Fibroblast of lung (primary cell): ENCODE data around the gene SYCE1L. TPM values are rescaled to one million over a fixed set of nuclear protein-coding genes. Genes with fewer than 3 reads are reported as not detected.

ENCODE experiments used
- DNase-seq, 2 donors: peaks; one replicate each; pipeline versions ENCODE4 v3.0.0 to v3.0.0-alpha.2; 2010; ENCODE audit warnings: low read depth in 2 of 2
- H2AFZ ChIP-seq: 2 replicates; pipeline ENCODE4 v1.5.1; 2012; ENCODE audit warnings: low read length, control low read depth, inconsistent platforms
- H3K27ac ChIP-seq: 2 replicates; pipeline ENCODE4 v1.5.1; 2011; ENCODE audit warnings: low read length, control low read depth; ENCODE audit not compliant: insufficient read depth
- H3K27me3 ChIP-seq: 2 replicates; pipeline ENCODE4 v1.5.1; 2011; ENCODE audit warnings: mild to moderate bottlenecking, low read length; ENCODE audit not compliant: control insufficient read depth, insufficient read depth
- H3K36me3 ChIP-seq: 2 replicates; pipeline ENCODE4 v1.5.1; 2011; ENCODE audit warnings: low read length; ENCODE audit not compliant: control insufficient read depth, insufficient read depth
- H3K4me1 ChIP-seq: 2 replicates; pipeline ENCODE4 v1.5.1; 2011; ENCODE audit warnings: low read length; ENCODE audit not compliant: control insufficient read depth, insufficient read depth; ENCODE audit errors: extremely low read depth
- H3K4me2 ChIP-seq: 2 replicates; pipeline ENCODE4 v1.5.1; 2011; ENCODE audit warnings: low read length, control low read depth; ENCODE audit not compliant: insufficient read depth; ENCODE audit errors: extremely low read depth
- H3K4me3 ChIP-seq, 4 experiments: fragments of 200-600 bp in 1 of 4; sonication (generic) in 1 of 4; replicated peaks in 1 of 4; 2 replicates each; pipeline ENCODE4 v1.5.1; 2011 to 2016; ENCODE audit warnings: low read length in 4 of 4, low read depth in 3 of 4, mild to moderate bottlenecking in 3 of 4, control low read depth in 2 of 4, inconsistent platforms in 1 of 4, mixed read lengths in 1 of 4; ENCODE audit not compliant: insufficient read depth in 1 of 4; ENCODE audit errors: control extremely low read depth in 1 of 4
- H3K79me2 ChIP-seq: 2 replicates; pipeline ENCODE4 v1.5.1; 2012; ENCODE audit warnings: mild to moderate bottlenecking, low read length, inconsistent platforms; ENCODE audit not compliant: control insufficient read depth, insufficient read depth
- H3K9ac ChIP-seq: 2 replicates; pipeline ENCODE4 v1.5.1; 2011; ENCODE audit warnings: mild to moderate bottlenecking, low read length, control low read depth; ENCODE audit not compliant: insufficient read depth
- H3K9me3 ChIP-seq: 2 replicates; pipeline ENCODE4 v1.5.1; 2012; ENCODE audit warnings: low read depth, low read length; ENCODE audit not compliant: control insufficient read depth, insufficient read depth
- H4K20me1 ChIP-seq: 2 replicates; pipeline ENCODE4 v1.5.1; 2011; ENCODE audit warnings: low read length; ENCODE audit not compliant: control insufficient read depth, insufficient read depth; ENCODE audit errors: extremely low read depth
- EZH2 ChIP-seq: IDR thresholded peaks from 2 replicates; pipeline ENCODE4 v1.5.1; 2012; ENCODE audit warnings: low read length, control low read depth, mild to moderate bottlenecking; ENCODE audit errors: missing control alignments
- polyA plus RNA-seq, 2 donors: library from polyadenylated mRNA; depleted of rRNA in 1 of 2; stranded (reverse) in 1 of 2; unstranded in 1 of 2; fragments of >200 nt; gene quantifications; 2 replicates each; pipeline ENCODE4 v1.2.1, GENCODE V29; 2011 to 2012; ENCODE audit warnings: missing spikeins in 1 of 2
- total RNA-seq: library from RNA; depleted of rRNA; stranded (reverse); fragments of >200 nt; gene quantifications from 2 replicates; pipeline ENCODE4 v1.2.1, GENCODE V29; 2014
- TF ChIP-seq, protein P1 (sequence below), 2 donors: IDR thresholded peaks in 1 of 2; conservative IDR thresholded peaks in 1 of 2; 1 replicate in 1 of 2; 2 replicates in 1 of 2; pipeline ENCODE4 v1.5.1; 2011 to 2012; ENCODE audit warnings: low read length in 2 of 2, control low read depth in 1 of 2, inconsistent platforms in 1 of 2, low read depth in 1 of 2, mild to moderate bottlenecking in 1 of 2

Gene SYCE1L
- total and polyA plus RNA-seq, 2 donors (not counting 1 experiment from before 2014, with no cell fraction given) = 0.33 TPM; not detected in 1

GRCh38 chr16:77208382-77208781 lies 9.2 kb downstream of the SYCE1L start:
- TF ChIP-seq EZH2 = no peak
- TF ChIP-seq, protein P1, sequence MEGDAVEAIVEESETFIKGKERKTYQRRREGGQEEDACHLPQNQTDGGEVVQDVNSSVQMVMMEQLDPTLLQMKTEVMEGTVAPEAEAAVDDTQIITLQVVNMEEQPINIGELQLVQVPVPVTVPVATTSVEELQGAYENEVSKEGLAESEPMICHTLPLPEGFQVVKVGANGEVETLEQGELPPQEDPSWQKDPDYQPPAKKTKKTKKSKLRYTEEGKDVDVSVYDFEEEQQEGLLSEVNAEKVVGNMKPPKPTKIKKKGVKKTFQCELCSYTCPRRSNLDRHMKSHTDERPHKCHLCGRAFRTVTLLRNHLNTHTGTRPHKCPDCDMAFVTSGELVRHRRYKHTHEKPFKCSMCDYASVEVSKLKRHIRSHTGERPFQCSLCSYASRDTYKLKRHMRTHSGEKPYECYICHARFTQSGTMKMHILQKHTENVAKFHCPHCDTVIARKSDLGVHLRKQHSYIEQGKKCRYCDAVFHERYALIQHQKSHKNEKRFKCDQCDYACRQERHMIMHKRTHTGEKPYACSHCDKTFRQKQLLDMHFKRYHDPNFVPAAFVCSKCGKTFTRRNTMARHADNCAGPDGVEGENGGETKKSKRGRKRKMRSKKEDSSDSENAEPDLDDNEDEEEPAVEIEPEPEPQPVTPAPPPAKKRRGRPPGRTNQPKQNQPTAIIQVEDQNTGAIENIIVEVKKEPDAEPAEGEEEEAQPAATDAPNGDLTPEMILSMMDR (conservative IDR thresholded peaks at IDR 0.05 in 1 of 2, IDR thresholded peaks at IDR 0.05 in 1 of 2; ENCODE audit: low read depth in 1 of 2, low read length in 2 of 2) = no peak
- Histone ChIP-seq H3K9ac (no peak overlapping the region), H3K9me3 (no peaks in the 10 kb centered on the region), H2AFZ (no peak overlapping the region), H3K27me3 (no peaks in the 10 kb centered on the region), H3K36me3 (no peaks in the 10 kb centered on the region), H3K4me3 (no peak overlapping the region), H3K27ac (no peak overlapping the region), H3K79me2 (no peaks in the 10 kb centered on the region), H3K4me2 (no peak overlapping the region), H3K4me1 (peaks cover 4% of the 10 kb centered on the region), H4K20me1 (no peaks in the 10 kb centered on the region)
- DNase-seq = no peak

DNA sequence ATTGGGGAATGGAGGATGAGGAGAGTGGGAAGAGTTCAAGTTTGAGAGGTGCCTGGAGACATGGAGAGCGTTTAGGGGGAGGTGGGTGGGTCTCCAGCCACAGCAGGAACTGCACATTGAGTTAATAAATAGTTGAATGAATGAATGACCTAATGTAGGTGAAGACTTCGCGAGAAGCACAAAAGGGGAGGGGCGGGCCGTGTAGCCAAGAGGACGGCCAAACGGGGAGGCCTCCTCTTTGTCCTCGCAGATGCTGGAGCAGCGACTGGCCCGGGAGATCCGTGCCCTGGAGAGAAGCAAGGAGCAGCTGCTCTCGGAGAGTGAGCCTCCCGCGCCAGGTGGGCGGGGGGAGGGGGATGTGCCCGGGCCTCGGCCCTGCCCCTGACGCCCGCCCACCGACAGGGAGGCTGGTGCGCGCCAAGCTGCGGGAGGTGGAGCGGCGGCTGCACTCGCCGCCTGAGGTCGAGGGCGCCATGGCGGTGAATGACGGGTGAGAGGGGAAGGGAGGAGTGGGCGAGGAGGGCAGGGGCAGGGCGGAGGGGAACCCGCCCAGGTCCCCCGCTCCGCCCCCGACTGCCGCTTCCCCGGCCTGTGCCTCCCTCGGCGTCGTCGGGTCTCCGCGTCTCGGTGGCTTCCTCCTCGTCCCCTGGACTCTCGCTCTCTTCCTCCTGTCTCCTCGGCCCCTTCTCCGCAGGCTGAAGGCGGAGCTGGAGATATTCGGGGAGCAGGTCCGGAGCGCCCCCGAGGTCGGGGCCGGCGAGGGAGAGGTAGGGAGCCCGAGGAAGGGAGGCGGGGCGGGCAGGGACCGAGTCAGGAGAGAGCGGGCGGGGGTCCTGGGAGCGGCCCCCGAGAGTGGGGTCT lies 12.9 kb downstream of the SYCE1L start:
- no peak overlapping the region for H3K27ac ChIP-seq
- peaks cover 7% of the 10 kb centered on the region for H3K4me1 ChIP-seq
- H3K4me3 ChIP-seq = peak overlapping the region; percentile 40 to 55 (median 41)
- H3K9ac ChIP-seq = no peak overlapping the region
- peak overlapping the region; percentile 85 for H3K4me2 ChIP-seq
- H4K20me1 ChIP-seq = no peaks in the 10 kb centered on the region
- H2AFZ ChIP-seq = peak overlapping the region; percentile 49
- DNase-seq = peak; percentile 18 to 34
- H3K9me3 ChIP-seq = no peaks in the 10 kb centered on the region
- H3K27me3 ChIP-seq = no peaks in the 10 kb centered on the region
- H3K79me2 ChIP-seq = no peaks in the 10 kb centered on the region
- H3K36me3 ChIP-seq = no peaks in the 10 kb centered on the region
- TF ChIP-seq EZH2 = peak; percentile 24
- TF ChIP-seq, protein P1 (conservative IDR thresholded peaks at IDR 0.05 in 1 of 2, IDR thresholded peaks at IDR 0.05 in 1 of 2; ENCODE audit: low read depth in 1 of 2, low read length in 2 of 2) = no peak

GRCh38 chr16:77212741-77213541 lies 13.7 kb downstream of the SYCE1L start:
- no peaks in the 10 kb centered on the region for H3K27me3 ChIP-seq
- TF ChIP-seq EZH2 = no peak
- TF ChIP-seq, protein P1 (conservative IDR thresholded peaks at IDR 0.05 in 1 of 2, IDR thresholded peaks at IDR 0.05 in 1 of 2; ENCODE audit: low read depth in 1 of 2, low read length in 2 of 2) = no peak
- H3K9ac ChIP-seq = no peak overlapping the region
- H3K79me2 ChIP-seq = no peaks in the 10 kb centered on the region
- H2AFZ ChIP-seq = peak overlapping the region; percentile 35
- peaks cover 7% of the 10 kb centered on the region for H3K4me1 ChIP-seq
- H3K4me2 ChIP-seq = peak overlapping the region; percentile 85
- no peaks in the 10 kb centered on the region for H3K36me3 ChIP-seq
- peak overlapping the region; percentile 40 to 55 (median 41) for H3K4me3 ChIP-seq
- no peaks in the 10 kb centered on the region for H3K9me3 ChIP-seq
- no peak overlapping the region for H3K27ac ChIP-seq
- DNase-seq = peak; percentile 39 to 42
- H4K20me1 ChIP-seq = no peaks in the 10 kb centered on the region
